ENCODE results near the gene PMEPA1. TPM values are rescaled to one million over a fixed set of nuclear protein-coding genes. Genes with fewer than 3 reads are reported as not detected.

PMEPA1 gene, protein sequence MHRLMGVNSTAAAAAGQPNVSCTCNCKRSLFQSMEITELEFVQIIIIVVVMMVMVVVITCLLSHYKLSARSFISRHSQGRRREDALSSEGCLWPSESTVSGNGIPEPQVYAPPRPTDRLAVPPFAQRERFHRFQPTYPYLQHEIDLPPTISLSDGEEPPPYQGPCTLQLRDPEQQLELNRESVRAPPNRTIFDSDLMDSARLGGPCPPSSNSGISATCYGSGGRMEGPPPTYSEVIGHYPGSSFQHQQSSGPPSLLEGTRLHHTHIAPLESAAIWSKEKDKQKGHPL
- 15.0 and 15.4 TPM in 2 replicates for total RNA-seq (2014; rRNA removed; shearing (Covaris generic))

DNA sequence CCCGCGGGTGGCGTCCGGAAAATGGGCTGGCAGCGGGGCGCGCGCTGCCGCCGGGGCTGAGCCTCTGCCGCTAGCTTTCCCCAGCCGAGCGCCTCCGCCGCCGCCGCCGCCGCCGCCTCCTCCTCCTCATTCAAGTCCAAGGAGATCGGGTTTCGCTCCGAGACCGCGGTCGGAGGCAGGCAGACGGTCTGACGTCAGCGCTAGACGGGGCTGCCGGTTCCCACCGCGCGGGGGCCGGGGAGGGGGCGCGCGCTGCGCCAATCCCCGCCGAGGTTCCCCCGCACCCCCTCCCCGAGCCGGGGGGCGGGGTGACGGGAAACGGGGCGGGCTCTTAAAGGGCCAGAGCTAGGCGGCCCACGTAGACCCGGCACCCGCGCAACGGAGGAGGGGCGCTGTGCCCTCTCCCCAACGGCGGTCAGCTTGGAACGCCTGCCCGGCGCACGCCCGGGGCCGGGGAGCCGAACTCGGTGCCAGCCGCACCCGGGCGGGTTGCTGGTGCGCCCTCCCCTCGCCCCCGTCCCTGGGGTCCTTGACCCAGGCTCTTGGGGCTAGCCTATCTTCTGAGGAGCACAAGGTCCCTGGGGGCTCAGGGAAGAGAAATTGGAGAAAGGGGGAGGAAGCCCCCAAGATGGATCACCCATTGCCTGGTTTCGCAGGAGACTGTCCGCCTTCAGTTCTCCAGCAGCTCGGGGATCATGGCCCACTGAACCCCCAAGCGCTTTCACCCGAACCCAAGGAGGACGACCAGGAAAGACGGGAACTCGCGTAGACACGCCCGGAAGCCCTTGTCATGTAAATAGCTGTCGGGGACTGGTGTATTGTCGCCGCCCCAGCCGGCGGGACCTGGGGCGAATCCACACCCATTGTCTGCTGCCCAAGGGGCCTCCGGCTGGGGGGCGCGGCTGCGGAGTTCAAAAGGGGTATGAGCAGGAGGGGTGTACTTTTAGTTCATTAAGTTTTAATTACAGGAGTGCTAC, at the start of gene PMEPA1:
Gene PMEPA1, minus strand, starts transcription at position 193 of the 977 bp plus-strand sequence. CDS start 433 bp downstream, outside the sequence.
- H3K9me3 ChIP-seq (replicated peaks) = no peaks in the 10 kb centered on the region
- H3K36me3 ChIP-seq = peaks cover 9% of the 10 kb centered on the region; the same call in 1 of the 2 replicates
- H3K27ac ChIP-seq = peak within 1 kb of the TSS; percentile 90
- no peaks in the 10 kb centered on the region for H3K27me3 ChIP-seq
- peaks cover 37% of the 10 kb centered on the region for H3K4me1 ChIP-seq
- peak within 1 kb of the TSS; percentile 97 for H3K4me3 ChIP-seq
- peak; percentile 99 to 100 for DNase-seq

DNA sequence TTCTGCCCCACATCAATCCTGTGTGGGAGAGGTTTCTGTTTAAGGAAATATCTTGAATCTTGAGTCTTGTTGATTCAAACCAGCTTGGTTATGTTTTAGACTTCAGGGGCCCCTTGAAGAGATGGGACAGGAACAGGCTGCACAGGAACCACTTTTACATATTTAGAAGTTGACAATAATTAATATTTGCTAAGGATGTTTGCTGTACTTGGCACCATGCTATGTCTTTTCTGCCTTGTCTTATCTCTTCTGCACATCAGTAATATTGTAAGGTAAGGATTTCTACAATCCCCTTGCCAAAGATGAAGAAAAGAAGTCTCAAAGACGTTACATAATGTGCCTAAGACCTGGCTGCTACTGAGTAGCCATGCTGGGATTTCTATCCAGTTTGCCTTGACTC, 48.0 kb upstream of the PMEPA1 start:
- no peaks in the 10 kb centered on the region; the same call in none of the 2 replicates for H3K9me3 ChIP-seq (replicated peaks)
- no peaks in the 10 kb centered on the region for H3K27me3 ChIP-seq
- H3K4me1 ChIP-seq = no peaks in the 10 kb centered on the region
- H3K36me3 ChIP-seq = no peaks in the 10 kb centered on the region
- DNase-seq = no peak
- no peak overlapping the region for H3K27ac ChIP-seq
- H3K4me3 ChIP-seq = no peak overlapping the region

DNA sequence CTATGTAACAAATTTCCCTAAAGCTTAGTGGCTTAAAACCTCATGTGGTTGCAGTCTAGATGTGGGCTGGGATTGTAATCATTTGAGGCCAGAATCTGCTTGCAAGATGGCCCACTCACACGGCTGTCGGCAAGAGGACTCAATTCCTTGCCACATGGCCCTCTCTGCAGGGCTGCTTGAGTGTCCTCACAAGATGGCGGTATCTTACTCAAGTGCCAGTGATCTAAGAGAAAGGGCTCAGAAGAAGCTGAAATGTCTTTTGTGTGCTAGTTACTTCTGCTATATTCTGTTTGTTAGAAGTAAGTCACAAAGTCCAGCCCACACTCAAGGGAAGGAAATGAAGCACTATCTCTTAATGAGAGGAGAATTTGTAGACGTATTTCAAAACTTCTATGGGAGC, 47.1 kb upstream of the PMEPA1 start:
- DNase-seq = no peak
- no peaks in the 10 kb centered on the region for H3K27me3 ChIP-seq
- H3K9me3 ChIP-seq (replicated peaks) = no peaks in the 10 kb centered on the region; the same call in none of the 2 replicates
- no peak overlapping the region for H3K4me3 ChIP-seq
- no peak overlapping the region for H3K27ac ChIP-seq
- no peaks in the 10 kb centered on the region for H3K36me3 ChIP-seq
- no peaks in the 10 kb centered on the region for H3K4me1 ChIP-seq

DNA sequence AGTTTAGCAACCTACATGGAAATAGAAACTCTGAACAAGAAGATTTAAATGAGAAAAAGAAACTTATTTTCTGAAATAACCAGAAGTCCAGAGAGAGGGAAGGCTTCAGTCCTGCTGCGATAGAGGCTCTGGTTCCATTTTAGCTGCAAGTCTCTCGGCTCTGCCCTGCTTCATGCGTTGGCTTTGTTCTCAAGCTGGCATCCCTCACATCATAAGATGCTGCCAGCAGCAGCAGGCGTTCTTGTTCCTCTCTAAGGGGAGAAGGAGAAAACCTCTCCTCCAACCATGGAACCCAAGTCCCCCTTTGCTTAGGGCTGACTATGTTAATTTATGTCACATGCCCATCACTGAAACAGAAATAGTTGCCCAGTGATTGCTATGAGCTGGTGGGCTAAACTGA, 46.4 kb upstream of the PMEPA1 start:
- H3K9me3 ChIP-seq (replicated peaks) = no peaks in the 10 kb centered on the region; the same call in none of the 2 replicates
- no peak for DNase-seq
- H3K4me1 ChIP-seq = no peaks in the 10 kb centered on the region
- H3K4me3 ChIP-seq = no peak overlapping the region
- no peaks in the 10 kb centered on the region for H3K27me3 ChIP-seq
- no peaks in the 10 kb centered on the region for H3K36me3 ChIP-seq
- no peak overlapping the region for H3K27ac ChIP-seq

DNA sequence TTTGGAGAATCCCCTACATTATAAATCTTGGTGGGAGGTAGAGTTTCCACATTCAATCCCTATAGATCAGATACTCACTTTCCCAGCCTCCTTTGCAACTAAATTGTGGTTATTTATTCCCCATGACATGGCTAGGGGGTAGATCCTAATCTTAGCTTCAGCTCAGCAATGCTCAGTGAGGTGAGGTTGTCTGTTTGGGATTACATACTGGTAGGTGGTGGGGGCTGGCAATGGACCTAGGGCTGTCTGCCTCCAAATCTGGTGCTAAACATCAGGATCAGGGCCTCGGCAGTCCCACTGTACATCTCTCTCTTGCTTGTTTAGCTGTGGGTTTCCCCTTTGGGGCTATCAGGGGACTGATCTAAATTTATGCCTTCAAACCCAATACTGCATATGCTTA, 45.8 kb upstream of the PMEPA1 start:
- no peak overlapping the region for H3K4me3 ChIP-seq
- no peaks in the 10 kb centered on the region for H3K4me1 ChIP-seq
- no peak overlapping the region for H3K27ac ChIP-seq
- no peaks in the 10 kb centered on the region for H3K36me3 ChIP-seq
- H3K9me3 ChIP-seq (replicated peaks) = no peaks in the 10 kb centered on the region; the same call in none of the 2 replicates
- H3K27me3 ChIP-seq = no peaks in the 10 kb centered on the region
- DNase-seq = no peak

DNA sequence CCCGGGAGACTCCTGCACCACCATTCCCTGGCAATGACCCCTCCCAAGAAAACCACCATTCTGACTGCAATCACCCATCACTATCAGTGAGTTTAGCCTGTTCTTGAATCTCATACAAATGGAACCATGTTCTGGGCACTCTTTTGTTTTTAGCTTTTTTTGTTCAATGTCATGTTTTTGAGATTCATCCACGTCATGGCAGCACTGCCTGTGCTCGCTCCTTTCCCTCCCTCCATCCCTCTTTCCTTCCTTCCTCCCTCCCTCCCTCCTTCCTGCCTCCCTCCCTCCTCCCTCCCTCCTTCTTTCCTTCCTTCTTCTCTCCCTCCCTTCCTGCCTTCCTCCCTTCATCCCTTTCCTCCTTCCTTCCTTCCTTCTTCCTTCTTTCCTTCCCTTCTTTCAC, 44.4 kb upstream of the PMEPA1 start:
- Histone ChIP-seq H3K4me3 (no peak overlapping the region), H3K9me3 (replicated peaks) (no peaks in the 10 kb centered on the region; the same call in none of the 2 replicates), H3K27ac (no peak overlapping the region), H3K27me3 (no peaks in the 10 kb centered on the region), H3K36me3 (no peaks in the 10 kb centered on the region), H3K4me1 (peaks cover 11% of the 10 kb centered on the region)
- no peak for DNase-seq

DNA sequence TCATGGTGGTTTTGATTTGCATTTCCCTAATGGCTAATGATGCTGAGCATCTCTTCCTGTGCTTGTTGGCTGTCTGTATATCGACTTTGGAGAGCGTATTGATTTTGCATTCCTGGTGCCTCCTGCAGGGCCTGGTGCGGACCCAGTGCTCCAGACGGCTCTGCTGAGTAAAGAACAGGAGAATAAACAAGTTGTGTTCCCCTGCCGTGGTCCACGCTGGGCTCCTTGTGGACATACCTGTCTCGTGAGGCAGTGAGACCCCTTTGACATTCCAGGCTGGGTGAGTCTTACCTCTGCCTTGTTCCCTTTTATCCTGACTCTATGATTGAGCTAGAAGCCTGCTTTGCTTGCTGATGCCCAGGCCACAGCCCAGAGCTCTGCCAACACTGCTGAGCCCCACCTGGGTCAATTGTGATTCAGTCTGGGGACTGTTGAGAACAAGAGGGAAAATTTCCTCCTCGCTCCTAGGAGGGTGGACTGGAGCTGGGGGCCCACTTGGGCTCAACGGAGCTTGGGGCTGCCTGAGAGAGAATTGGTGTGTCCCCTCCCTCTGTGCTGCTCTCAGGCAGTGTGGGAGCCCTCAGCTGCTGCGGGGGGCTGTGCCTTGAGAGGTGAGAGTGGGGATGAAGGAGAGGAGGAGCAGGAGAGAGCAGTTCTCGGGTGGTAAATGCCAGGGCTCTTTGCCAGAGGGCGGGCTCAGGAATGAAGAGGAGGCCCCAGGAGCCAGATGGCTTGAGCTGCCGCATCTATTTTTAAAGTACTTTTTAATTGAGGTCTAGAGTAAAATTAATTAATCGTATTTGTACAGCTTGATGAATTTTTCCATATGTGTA, 43.7 kb upstream of the PMEPA1 start:
- peaks cover 15% of the 10 kb centered on the region for H3K4me1 ChIP-seq
- H3K4me3 ChIP-seq = no peak overlapping the region

DNA sequence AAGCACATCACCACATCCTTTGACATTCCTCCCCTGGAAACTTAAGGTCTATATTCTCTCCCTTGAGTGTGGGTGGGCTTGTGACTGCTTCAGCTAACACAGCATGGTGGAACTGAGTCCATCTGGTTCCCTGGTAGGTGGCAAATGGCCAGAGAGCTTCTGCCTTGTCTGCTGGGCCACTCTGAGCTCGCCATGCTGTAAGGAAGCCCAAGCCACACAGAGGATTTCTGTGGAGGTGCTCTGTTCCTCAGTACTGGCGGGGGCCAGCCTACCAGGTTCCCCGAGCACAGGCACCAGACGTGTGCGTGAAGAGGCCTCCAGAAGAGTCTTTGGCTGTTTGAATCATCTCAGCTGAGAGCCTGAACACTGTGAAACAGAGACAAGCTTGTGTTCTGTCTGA, 41.6 kb upstream of the PMEPA1 start:
- no peak for DNase-seq
- Histone ChIP-seq H3K36me3 (no peaks in the 10 kb centered on the region), H3K27ac (no peak overlapping the region), H3K4me3 (no peak overlapping the region), H3K27me3 (no peaks in the 10 kb centered on the region), H3K9me3 (replicated peaks) (no peaks in the 10 kb centered on the region; the same call in 1 of the 2 replicates), H3K4me1 (peaks cover 28% of the 10 kb centered on the region)

More for the DNA sequence above, 43.7 kb upstream of the PMEPA1 start:
- Histone ChIP-seq H3K9me3 (replicated peaks) (no peaks in the 10 kb centered on the region; the same call in none of the 2 replicates), H3K36me3 (no peaks in the 10 kb centered on the region), H3K27ac (no peak overlapping the region), H3K27me3 (no peaks in the 10 kb centered on the region)
- DNase-seq = no peak

DNA sequence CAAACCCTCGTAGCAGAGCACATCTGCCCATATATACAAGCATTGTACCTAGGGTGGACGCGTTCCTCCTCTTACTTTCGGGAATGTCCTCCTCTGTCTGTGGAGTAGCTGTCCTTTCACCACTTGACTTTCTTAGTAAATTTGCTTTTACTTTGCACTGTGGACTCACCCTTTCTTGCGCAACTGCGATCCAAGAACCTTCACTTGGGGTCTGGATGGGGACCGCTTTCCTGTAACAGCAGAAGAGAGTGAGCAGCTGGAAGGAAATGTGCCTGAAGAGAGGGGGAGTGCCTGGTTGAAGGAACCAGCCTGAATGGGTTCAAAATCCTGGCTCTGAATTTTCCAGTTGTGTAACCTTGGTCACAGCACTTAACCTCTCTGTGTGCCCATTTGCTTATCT, 40.1 kb upstream of the PMEPA1 start:
- Histone ChIP-seq H3K9me3 (replicated peaks) (no peaks in the 10 kb centered on the region), H3K27ac (no peak overlapping the region), H3K36me3 (no peaks in the 10 kb centered on the region), H3K4me1 (peaks cover 28% of the 10 kb centered on the region), H3K27me3 (no peaks in the 10 kb centered on the region), H3K4me3 (no peak overlapping the region)
- peak in 1 of 2 experiments; percentile 45 for DNase-seq

DNA sequence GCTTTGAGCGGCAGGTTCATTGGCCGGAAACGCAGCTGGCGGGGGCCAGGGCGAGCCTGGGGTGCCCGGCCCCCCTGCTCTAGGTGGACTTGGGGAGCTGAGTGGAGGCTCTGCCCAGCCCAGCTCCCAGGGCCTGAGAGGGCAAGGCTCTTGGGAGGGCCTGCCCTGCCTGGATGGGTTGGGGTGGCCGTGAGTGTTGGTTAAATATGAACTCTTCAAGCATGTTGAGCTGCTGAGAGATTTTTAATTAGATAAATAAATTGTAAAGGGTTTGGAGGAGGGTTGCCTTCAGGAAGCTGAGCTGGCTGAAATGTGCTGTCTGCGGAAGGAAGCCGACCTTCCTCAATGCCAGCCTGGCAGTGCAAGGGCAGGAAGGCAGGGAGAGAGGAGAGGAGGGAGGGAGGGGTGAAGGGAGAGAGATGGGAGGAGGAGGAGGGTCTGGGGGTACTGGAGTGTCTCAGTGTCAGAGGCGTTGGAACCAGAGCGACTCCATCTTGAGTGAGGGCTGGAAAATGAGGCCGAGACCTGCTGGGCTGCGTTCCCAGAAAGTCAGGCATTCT, 39.4 kb upstream of the PMEPA1 start:
- Histone ChIP-seq H3K36me3 (no peaks in the 10 kb centered on the region), H3K27me3 (no peaks in the 10 kb centered on the region), H3K9me3 (replicated peaks) (no peaks in the 10 kb centered on the region), H3K27ac (peak overlapping the region; percentile 79), H3K4me1 (peaks cover 28% of the 10 kb centered on the region), H3K4me3 (peak overlapping the region; percentile 47)
- DNase-seq = no peak

DNA sequence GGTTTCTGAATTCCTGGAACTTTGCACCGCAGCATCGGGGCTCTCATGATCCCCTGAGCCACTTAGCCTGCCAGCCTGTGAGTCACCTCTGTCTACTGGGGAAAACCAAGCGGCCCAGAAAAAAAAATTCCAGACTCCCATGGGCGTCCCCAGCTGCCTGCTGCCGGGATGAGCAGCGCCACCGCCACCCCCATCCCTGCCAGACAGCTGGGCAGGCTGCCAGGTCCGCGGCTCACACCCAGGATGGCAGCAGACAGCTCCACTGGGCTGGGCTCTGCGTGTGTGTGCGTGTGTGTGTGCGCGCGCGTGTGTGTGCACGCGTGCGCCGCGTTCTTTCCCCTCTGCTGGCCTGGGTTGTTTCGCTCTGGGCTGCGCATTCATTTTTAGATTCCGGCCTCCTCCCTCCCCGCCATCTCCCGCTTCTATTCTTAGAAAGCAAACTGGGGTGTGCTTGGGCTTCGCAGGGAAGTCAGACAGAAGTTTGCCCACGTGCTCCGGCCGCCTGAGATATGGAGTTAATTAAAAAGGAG, 38.9 kb upstream of the PMEPA1 start:
- H3K4me1 ChIP-seq = peaks cover 28% of the 10 kb centered on the region
- peak overlapping the region; percentile 79 for H3K27ac ChIP-seq
- no peaks in the 10 kb centered on the region for H3K27me3 ChIP-seq
- DNase-seq = peak; percentile 99
- peak overlapping the region; percentile 47 for H3K4me3 ChIP-seq
- no peaks in the 10 kb centered on the region for H3K36me3 ChIP-seq
- no peaks in the 10 kb centered on the region for H3K9me3 ChIP-seq (replicated peaks)

DNA sequence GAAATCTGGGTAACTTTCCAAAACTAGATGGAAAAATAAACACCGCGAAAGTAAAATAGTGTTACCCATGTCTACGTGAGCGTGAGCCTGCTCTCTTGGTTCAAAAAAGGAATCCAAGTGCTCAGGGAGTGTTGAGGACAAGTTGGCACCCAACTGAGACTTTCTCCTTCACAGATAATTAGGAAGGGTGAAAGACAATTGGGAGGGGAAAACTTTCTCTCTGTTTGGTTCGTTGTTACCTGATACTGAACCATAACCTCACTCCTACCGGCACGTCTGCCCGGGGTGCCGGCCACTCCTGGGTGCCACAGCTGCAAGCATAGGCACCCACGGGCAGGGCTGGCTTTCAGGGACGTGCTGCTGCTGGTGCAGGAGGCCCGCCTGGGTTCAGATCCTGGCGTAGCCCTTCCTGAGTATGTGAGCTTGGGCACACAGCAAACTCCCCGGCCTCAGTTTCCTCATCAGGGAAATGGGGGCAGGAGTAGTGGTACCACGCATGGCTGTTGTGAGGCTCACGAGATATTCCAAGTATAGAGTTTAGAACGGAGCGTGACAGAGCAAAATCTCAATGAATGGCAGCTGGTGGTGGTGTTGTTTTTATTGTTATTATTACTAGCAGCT, 38.2 kb upstream of the PMEPA1 start:
- Histone ChIP-seq H3K4me3 (peak overlapping the region; percentile 47), H3K27me3 (no peaks in the 10 kb centered on the region), H3K4me1 (peaks cover 28% of the 10 kb centered on the region), H3K27ac (peak overlapping the region; percentile 79), H3K9me3 (replicated peaks) (no peaks in the 10 kb centered on the region), H3K36me3 (no peaks in the 10 kb centered on the region)
- DNase-seq = no peak

DNA sequence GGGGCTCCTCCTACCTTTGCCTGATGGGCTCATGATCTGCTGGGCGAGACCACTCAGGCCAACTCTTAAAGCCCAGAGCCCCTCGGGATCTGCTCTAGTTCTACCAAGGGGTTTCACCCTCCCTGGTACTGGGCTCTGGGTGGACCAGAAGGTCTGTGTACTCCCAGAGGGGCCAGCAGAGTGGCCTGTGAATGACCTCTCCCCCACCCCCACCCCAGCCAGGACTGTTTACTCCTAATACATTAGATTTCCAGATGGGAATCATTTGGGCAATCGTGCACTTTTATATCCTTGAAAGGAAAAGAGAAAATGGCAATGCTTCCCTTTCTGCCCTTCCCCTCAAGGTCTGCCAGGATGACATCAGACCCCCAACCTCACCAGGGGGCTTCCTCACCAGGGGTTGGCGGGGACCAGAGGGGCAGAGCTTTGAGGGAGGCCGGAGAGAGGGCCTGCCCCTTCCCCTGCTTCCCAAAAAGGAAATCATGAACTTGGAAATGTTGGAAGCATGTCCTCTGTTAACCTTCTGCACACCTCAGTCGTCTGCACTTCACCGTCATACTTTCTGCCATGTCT, 37.1 kb upstream of the PMEPA1 start:
- Histone ChIP-seq H3K27ac (no peak overlapping the region; the same call in 1 of the 2 replicates), H3K9me3 (replicated peaks) (no peaks in the 10 kb centered on the region), H3K36me3 (no peaks in the 10 kb centered on the region), H3K4me3 (no peak overlapping the region), H3K4me1 (peaks cover 28% of the 10 kb centered on the region), H3K27me3 (no peaks in the 10 kb centered on the region)
- no peak for DNase-seq
